B cell (primary cell): ENCODE data around the gene UPB1.

Experiments used
- EZH2 ChIP-seq: IDR thresholded peaks from 2 replicates; pipeline ENCODE4 v1.6.1; 2012; ENCODE audit warnings: borderline replicate concordance, low read depth, mild to moderate bottlenecking, moderate library complexity, low read length; ENCODE audit not compliant: insufficient read depth, poor library complexity, severe bottlenecking
- TF ChIP-seq, protein P1 (sequence below): fragments of 200-600 bp; IDR thresholded peaks from one replicate; pipeline ENCODE4 v1.8.0; 2022; ENCODE audit warnings: antibody characterized with exemption, mild to moderate bottlenecking

GRCh38 chr22:24543185-24543601, 48.1 kb downstream of the UPB1 start:
- TF ChIP-seq, protein P1, sequence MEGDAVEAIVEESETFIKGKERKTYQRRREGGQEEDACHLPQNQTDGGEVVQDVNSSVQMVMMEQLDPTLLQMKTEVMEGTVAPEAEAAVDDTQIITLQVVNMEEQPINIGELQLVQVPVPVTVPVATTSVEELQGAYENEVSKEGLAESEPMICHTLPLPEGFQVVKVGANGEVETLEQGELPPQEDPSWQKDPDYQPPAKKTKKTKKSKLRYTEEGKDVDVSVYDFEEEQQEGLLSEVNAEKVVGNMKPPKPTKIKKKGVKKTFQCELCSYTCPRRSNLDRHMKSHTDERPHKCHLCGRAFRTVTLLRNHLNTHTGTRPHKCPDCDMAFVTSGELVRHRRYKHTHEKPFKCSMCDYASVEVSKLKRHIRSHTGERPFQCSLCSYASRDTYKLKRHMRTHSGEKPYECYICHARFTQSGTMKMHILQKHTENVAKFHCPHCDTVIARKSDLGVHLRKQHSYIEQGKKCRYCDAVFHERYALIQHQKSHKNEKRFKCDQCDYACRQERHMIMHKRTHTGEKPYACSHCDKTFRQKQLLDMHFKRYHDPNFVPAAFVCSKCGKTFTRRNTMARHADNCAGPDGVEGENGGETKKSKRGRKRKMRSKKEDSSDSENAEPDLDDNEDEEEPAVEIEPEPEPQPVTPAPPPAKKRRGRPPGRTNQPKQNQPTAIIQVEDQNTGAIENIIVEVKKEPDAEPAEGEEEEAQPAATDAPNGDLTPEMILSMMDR: no peak
- TF ChIP-seq EZH2: no peak
